GM12875 (cell line): ENCODE results near the gene HSDL1.

ENCODE experiments used
- H3K4me3 ChIP-seq: one replicate; pipeline ENCODE4 v1.5.1; 2011; ENCODE audit warnings: low read depth, low read length, control low read depth
- CTCF ChIP-seq: IDR thresholded peaks from 2 replicates; pipeline ENCODE4 v1.5.1; 2011; ENCODE audit warnings: low read depth, mild to moderate bottlenecking, control low read depth, inconsistent platforms, low read length, moderate library complexity, borderline replicate concordance; ENCODE audit not compliant: insufficient read depth

HSDL1 gene

GRCh38 chr16:84105948-84106740, 38.8 kb downstream of the HSDL1 start:
- TF ChIP-seq CTCF = no peak
- H3K4me3 ChIP-seq = no peak overlapping the region

GRCh38 chr16:84105301-84105815, 39.6 kb downstream of the HSDL1 start:
- TF ChIP-seq CTCF = no peak

GRCh38 chr16:84104231-84104630, 40.7 kb downstream of the HSDL1 start:
- no peak overlapping the region for H3K4me3 ChIP-seq
- no peak for TF ChIP-seq CTCF

More at GRCh38 chr16:84105301-84105815, 39.6 kb downstream of the HSDL1 start:
- H3K4me3 ChIP-seq = no peak overlapping the region

- no peak for TF ChIP-seq CTCF
Measured at GRCh38 chr16:84103678-84104077, 41.3 kb downstream of the HSDL1 start.

GRCh38 chr16:84098939-84099338, 46.0 kb downstream of the HSDL1 start:
- no peak overlapping the region for H3K4me3 ChIP-seq
- TF ChIP-seq CTCF = no peak

More at GRCh38 chr16:84103678-84104077, 41.3 kb downstream of the HSDL1 start:
- H3K4me3 ChIP-seq = no peak overlapping the region

GRCh38 chr16:84096447-84097005, 48.5 kb downstream of the HSDL1 start:
- no peak overlapping the region for H3K4me3 ChIP-seq
- TF ChIP-seq CTCF = no peak

GRCh38 chr16:84095466-84095865, 49.5 kb downstream of the HSDL1 start:
- no peak for TF ChIP-seq CTCF
- no peak overlapping the region for H3K4me3 ChIP-seq
